SKM-1 (cell line): ENCODE data around the gene RPL34.
"Not testable (repeated sequence)": the region's sequence is repeated elsewhere in the genome, so short reads cannot be mapped to it uniquely, and the experiment has no call there.

Experiments
- DNase-seq: peaks from one replicate; lab custom pipeline; 2025; ENCODE audit not compliant: unreplicated experiment; lab: John Stamatoyannopoulos, UW

Gene RPL34

DNA sequence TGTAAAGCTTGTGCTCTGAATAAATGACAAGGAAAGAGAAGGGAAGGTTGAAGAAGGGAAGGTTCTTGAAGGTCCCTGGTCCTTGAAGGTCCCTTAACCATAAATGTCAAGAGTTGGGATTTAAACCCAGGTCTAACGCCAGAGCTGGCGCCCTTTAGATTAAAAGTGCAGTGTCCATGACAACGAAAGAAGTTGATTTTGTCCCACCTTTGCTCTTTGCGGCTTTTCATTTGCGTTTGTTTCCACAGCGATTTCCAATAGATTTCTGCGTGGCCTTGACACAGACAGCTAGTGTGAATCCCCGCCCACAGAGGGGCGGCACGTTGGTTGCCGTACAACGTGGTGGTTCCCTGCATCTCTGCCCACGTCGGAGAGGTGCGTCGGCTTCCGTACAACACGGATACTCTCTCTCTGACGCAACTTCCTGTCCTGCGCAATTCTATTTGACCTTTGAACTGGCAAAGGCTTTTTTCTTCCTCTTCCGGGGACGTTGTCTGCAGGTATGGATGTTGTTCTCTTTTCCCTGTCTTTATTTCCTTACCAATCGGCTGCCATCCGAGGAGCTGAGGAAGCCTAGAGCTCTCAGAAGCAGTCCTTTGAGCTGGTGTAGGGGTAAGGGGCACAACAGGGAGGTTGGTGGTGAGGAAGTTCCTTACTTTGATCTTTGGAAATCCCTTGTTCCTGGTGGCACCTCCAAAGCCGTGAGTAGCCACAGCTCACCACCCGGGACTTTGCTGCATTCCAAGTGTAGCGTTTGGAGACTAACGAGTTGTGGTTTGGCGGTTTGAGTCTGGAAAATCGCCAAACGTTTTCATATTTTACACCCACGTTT, at the start of gene RPL34:
Gene RPL34 (plus strand): TSS at position 476 of the 832 bp plus-strand sequence. CDS start 1,384 bp downstream, outside the sequence.
- DNase-seq: peak; percentile 93

DNA sequence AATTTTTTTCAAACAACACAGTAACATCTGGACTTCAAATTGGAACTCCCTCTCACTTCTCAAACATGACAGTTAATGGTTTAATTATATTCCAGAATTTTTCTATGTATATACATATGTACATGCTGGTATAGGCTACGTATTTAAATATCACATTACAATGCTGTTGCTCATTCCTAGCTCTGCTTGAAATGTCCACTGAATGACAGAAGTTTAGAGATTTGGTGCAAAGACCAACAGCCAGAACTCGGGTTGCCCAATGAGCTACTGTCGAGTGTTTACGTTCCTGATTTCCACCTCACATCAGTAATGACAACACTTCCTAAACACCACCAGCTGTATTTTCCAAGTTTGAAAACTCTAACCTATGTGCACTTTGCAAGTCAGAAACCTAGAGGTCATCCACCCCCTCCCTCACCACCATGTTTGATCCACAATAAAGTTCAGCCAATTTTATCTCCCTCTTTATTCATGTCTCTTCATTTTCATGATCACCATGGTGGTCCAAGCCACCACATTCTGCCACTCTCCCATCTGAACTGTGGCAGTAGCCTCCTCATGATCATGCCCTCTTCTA, 49.3 kb upstream of the RPL34 start:
- no peak for DNase-seq

DNA sequence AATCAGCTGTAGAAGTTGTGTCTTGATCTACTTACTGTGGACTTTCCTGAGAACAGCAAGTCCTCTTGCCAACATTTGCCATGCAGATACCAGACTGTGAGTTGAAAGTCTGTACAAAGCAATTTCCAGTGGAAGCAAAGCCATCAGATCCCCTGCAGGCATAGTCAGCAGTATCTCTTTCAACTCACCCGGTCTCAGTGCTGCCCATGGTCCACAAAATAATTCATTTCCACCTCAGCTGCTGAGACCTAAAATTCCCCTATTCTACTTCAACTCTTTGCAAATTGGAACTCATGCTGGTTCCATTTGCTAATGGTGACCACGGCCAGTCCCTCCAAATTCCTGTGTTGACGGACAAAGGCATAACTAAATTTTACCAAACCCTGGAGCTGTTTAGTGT, 46.0 kb upstream of the RPL34 start:
- no peak for DNase-seq

DNA sequence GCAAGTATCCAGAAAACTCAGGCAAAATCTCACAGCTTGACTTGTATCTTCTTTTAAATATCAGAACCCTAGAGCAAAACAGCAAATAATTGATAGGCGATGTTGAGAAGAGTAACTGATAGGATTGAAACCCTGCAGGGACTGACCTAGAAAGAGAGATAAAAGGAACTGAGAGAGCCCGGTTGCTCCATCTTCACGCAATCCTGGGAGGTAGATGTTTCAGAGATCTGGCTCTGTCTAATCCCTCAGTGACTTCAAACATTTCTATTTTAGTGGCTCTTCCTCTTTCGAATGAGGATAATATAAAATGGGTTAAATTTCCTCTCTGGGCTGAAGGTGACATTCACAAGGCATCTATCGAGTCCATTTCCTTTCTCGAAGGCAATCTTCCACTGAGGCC, 39.3 kb upstream of the RPL34 start:
- peak; percentile 41 for DNase-seq

DNA sequence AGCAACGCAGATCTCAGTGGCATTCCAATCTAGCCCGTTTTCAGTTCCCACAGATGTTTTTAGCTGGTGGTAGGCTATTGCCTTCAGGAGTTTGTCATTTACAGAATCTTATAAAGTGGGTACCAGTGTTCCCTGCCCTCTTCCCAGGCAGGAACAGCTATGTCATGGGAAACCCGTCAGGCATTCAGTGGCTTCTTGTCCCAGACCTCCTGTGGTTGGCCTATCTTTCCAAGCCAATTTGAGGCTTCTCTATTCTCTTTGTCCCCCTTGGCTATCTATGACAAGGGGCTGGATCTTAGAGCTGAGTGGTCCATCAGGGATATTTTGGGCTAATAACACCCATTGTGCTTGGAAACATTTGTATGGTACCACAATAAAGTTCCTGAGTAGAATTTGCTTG, 33.6 kb upstream of the RPL34 start:
- no peak for DNase-seq

DNA sequence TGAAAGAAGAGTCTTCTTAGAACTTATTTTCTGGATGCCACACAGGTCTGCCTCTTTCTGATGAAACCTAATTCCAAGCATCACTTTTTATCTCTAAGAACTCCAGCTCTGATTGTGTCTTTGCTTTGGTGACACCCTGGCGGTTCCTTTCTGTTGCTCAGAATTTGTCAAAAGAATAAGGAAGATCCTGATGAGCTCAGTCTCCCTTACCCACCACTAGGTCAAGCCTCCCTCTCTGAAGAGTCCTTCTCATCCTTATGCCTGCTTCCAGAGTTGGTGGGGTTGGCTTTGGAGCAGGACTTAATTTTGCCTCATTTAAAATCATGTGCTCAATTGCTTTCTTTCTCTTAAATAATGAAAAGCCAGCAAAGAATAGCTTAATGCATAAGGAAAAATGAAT, 31.5 kb upstream of the RPL34 start:
- no peak for DNase-seq

DNA sequence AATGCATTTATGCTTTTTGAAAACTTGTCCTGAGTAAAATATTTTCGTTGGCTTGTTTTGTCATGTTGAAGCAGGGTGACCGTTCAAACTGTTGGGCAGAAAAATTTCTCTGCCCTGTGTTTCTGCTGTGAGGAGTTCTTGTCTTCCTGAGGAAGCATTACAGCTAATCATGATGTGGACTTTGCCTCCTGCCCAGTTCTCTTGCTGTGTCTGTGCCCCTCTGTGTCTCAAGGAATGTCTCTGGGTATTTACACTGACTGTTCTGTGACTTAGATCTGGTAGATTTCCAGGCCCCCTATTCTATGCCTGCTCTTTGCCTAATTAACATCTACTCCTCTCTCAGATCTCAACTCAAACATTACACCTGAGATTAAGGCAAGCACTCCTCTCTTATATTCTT, 30.4 kb upstream of the RPL34 start:
- DNase-seq: no peak

DNA sequence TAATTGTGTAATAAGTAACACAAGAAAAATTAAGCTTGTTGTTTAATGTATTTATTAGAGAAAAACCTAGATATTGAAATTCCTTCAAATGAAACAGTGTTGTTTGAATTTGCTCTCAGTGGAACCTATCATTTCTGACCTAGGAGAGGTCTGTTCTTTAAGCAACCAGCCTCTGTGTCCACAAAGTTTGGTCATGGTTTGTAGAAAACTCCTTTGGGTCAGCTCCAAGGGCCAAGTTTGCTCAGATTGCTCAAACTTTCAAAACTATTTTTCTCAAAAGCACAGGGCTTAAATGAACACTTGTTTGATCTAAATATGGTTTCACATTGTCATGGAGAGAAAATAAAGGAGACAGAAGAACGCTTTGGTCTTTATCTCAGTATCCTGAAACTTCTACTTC, 29.6 kb upstream of the RPL34 start:
- no peak for DNase-seq

DNA sequence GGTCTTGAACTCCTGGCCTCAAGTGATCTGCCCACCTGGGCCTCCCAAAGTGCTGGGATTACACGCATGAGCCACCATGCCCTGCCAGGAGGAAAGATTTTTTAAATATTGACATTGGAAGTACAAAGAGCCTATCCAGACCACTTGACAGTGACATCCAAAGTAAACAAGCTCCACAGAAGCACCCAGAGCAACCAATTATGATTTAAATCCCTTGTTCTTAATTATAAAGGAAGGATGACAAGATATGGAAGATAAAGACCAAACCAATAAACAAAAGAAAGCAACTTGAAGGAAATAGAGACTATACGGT, 27.7 kb upstream of the RPL34 start:
- DNase-seq: no peak

DNA sequence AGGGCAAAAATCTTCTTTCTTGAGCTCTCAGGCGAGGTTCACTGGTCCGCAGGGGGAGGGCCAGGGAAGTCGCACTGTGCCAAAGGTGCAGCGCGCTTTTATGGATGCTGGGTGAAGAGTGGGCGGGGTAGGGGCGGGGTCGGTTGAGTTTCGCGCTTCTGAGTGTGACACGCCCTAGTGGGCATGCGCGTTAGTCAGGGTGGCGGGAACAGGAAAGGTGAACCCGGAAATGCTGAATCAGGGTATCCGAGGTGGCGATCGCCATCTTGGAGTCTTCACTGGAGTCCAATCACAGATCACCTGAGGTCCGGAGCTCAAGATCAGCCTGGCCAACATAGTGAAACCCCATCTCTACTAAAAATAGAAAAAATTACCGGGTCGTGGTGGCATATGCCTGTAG, 26.1 kb upstream of the RPL34 start:
- DNase-seq: not testable (repeated sequence)

DNA sequence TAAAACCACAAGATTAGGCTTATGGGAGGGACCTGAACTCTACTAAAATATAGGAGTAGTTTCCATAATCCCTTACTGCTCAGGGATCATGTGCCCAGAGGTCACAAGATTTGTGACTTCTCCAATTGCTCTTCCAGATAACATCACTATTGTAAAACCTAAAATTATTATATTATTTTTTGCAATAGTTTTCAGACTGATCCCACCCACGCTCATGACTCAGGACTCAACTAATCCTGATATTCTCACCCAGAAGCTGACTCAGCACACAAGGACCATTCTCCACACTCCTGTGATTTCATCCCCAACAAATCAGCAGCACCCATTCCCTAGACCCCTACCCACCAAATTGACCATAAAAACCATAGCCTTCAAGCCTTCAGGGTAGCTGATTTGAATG, 24.0 kb upstream of the RPL34 start:
- no peak for DNase-seq

DNA sequence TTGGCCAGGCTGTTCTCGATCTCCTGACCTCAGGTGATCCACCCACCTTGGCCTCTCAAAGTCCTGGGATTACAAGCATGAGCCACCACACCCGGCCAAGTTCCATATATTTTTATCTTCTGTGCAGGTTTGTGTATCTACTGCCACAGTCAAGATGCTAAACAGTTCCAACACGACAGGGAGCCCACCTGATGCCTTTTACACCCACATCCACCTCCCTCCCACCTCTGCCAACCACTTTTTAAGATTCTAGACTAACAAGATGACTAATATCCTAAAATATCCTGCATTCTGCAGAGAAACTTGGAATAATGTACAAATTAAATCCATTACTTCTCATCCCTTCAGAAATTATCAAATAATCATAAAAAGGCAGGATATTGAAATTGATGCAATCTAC, 19.3 kb upstream of the RPL34 start:
- no peak for DNase-seq

DNA sequence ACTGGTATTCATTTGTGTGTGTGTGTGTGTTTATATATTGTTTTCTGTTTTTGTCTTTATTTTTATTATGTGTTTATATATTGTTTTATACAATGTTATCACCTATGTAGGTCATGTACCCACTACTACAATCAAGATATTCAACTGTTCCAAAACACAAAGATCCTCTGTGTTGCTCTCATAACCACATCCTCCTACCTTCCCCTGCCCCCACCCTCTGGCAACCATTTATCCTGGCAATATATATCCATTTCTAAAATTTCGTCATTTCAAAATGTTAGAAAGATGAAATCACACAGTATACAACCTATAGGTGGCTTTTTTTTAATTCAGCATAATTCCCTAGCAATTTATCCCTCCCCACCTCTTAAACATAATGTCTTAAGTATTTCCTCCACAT, 18.8 kb upstream of the RPL34 start:
- no peak for DNase-seq

DNA sequence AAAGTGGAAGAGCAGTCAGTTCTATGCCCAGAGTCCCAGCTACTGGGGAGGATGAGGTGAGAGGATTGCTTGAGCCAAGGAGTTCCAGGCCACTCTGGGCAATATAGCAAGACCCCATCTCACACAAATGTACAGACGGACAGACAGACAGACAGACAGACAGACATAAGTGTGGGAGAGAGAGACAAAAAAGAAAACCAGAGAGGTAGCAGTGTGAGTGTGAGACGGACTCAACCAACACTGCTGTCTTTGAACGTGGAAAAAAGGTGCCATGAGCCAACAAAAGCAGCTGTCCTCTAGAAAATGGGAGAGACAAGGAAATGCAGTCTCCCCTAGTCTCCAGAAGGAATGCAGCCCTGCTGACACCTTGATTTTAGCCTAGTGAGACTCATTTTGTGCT, 18.2 kb upstream of the RPL34 start:
- no peak for DNase-seq

DNA sequence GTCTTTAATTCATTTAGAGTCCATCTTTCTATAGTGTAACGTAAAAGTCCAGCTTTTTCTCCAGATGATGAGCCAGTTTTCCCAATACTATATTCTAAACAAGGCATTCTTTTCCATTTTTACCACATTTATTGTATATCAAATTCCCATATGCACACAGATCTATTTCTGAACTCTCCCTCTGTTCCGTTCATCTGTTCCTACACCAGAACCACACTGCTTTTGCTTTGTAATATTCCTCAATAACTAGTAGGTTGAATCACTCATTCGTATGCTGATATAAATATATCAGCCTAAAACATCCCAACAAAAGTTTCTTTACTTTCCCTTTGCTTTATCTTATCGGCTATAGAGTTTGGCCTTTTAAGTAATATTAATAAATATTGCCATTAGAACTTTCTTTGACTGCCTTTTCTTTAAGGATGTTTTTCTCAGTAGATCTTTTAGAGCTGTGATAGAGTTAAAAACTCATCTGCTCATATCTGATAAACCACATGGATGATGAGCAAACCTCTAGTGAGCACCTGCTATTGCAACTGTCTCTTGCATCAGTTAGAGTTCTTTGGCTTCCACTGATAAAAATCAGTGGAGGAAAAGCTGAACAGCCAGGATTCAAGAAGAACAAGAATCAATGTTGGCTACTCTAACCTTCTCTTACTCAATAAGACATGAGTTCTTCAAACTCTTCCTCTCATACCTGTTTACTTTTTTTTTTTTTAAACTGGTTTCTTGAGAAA, 13.1 kb upstream of the RPL34 start:
- no peak for DNase-seq

DNA sequence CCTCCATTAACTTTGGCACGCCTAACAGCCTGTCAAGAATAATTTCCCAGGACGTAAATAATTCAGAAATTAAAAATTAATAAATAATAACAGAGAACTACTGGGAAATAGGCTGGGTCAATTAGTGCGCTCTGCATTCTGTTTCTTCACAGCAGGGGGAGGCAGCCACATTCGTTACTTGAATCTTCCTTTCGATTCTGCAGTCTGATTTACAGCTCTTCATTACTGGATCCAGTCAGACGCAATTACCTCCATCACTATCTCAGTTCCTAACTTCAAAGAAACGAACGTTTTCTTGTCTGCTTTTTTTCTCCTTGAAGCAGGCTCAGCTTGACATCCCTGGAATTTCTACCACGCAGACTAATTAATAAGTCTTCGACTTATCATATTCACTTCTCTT, 9.0 kb upstream of the RPL34 start:
- DNase-seq: no peak

DNA sequence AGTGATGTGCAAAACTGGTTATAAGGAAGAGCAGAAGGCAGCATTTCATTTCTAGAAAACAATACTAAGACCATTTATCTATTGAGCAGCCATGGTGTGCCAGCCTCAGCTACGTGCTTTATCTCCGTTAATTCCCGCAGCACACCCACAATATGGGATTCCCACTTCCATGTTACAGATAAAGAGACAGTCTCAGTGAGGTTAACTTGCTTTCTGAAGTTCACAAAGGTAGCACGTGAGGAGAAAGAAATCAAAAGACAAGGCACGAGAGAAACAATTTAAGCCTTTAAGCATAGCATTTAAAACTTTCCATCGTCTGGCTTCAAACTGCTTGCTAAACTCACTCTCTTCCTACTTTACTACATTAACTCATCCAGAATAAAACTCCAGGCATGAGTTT, 8.0 kb upstream of the RPL34 start:
- DNase-seq: no peak

DNA sequence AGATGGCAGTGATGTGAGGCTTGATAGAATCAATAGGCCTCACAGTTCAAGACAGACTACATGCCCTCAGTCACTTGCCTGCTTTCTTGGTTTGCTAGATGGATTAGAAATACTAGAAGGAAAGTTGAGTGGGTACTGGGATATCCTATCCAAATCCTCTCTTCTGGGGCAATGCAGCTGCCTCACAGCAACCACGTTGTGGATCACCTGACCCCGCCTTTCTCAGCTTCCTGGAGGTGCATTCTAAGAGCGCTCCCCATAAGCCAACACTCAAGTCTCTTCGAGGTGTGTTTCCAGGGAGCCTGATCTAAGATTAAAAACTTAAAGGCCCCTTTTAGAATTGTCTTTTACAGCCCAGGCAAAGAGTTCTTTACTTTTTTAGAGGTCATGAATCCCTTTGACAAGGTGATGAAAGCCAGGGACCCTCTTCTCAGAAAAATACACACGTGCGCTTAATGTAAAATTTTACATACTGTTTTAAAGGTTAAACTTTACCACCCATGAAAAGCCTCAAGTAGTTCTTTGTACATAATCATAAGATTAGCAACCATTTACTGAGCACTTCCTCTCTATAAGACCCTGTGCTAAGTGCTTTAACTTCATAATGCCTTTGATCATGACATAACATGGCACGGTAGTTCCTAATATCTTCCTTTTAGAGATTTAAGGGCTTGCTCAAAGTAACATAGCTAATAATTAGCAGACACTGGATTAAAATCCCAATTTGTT, 840 bp upstream of the RPL34 start:
- DNase-seq: no peak

DNA sequence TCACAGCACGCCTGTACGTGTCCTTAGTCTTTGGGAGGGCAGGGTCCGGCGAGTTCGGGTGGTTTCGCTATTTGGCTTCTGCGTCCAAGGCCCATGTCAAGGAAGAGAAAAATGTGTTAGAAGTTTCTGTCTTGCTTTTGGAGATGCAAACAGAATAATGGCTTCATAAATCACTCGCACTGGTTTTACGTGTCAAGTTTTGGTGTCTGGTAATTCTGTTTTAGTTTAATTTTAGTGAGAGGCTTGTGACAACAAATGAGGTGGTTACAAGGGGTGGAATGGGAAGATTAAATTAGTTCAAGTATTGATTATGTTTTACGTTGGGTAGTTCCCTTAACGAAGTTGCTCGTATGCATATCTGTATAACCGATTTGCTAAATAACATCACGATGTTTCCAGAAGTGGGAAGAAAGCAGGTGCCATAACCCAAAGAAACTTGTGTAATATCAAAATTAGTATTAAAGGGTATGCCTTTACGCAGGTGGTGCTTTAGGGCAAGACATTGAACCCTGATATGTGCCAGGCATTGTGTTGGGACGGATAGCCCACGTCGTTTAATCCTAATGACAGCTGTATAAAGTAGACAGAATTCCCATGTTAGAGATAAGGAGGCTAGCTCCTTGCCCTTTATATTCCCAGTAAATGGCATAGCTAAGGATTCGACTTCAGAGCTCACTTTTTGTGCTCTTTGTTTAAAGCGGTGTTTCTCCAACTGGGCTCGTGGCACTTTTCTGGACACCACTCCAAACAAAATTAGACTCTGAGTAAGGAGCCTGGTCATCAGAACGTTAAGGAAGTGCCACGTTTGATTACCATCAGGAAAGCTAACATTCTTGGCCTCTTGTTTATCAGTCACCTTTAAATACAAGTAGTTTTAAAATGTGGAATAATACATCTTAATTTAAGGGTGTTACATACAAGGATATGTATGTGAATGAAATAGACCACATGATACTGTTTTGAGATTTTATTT, 843 bp downstream of the RPL34 start:
- no peak for DNase-seq

DNA sequence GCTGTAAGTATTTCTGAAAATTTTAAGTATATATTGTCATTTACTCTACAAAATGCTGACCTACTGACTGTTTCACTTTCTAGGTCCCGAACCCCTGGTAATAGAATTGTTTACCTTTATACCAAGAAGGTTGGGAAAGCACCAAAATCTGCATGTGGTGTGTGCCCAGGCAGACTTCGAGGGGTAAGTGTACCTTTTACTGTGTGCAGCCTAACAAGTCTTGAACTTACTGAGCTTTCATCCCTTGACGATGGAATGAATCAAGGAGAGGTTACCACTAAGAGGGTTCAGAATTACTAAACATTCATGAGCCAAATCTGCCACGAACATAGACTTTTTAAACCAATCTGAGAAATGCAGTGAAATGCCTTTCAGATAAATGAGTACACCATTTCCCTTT, 1.6 kb downstream of the RPL34 start:
- DNase-seq: no peak

DNA sequence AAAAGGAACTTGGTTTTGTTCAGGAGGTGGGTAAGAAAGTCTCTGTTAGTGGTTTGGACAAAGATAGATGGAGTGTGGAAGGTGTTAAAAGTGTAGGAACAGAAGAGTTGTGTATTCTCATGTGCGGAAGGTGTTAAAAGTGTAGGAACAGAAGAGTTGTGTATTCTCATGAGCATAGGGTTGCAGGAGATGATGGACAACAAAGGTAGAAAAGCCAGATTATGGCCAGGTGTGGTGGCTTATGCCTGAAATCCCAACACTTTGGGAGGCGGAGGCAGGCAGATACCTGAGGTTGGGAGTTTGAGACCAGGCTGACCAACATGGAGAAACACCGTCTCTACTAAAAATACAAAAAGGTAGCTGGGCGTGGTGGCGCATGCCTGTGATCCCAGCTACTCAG, 2.5 kb downstream of the RPL34 start:
- DNase-seq: no peak
